Body of pancreas (tissue), 4 donors: ENCODE data around the gene CSMD2.

Experiments
- POLR2A ChIP-seq, 3 donors: fragments of 450-650 bp; IDR thresholded peaks; one replicate each; pipeline ENCODE4 v1.6.1; 2016; ENCODE audit warnings: antibody characterized with exemption in 3 of 3, mild to moderate bottlenecking in 2 of 3
- TF ChIP-seq, protein P1 (sequence below), 7 experiments: fragments of 450-650 bp in 4 of 7; fragments of 200-600 bp in 3 of 7; sonication (generic) in 3 of 7; IDR thresholded peaks; one replicate each; pipeline ENCODE4 v1.5.1; 2016 to 2019; ENCODE audit warnings: antibody characterized with exemption in 7 of 7

GRCh38 chr1:34005309-34005708 is 159.7 kb downstream of the CSMD2 start:
- no peak for TF ChIP-seq POLR2A (IDR thresholded peaks at IDR 0.05)
- TF ChIP-seq, protein P1, sequence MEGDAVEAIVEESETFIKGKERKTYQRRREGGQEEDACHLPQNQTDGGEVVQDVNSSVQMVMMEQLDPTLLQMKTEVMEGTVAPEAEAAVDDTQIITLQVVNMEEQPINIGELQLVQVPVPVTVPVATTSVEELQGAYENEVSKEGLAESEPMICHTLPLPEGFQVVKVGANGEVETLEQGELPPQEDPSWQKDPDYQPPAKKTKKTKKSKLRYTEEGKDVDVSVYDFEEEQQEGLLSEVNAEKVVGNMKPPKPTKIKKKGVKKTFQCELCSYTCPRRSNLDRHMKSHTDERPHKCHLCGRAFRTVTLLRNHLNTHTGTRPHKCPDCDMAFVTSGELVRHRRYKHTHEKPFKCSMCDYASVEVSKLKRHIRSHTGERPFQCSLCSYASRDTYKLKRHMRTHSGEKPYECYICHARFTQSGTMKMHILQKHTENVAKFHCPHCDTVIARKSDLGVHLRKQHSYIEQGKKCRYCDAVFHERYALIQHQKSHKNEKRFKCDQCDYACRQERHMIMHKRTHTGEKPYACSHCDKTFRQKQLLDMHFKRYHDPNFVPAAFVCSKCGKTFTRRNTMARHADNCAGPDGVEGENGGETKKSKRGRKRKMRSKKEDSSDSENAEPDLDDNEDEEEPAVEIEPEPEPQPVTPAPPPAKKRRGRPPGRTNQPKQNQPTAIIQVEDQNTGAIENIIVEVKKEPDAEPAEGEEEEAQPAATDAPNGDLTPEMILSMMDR (IDR thresholded peaks at IDR 0.05): no peak
